Activated CD8-positive, alpha-beta T cell treated with anti-CD3 and anti-CD28 coated beads for 36 hours (primary cell): ENCODE measurements around the gene RBFOX2. TPM values are rescaled to one million over a fixed set of nuclear protein-coding genes. Genes with fewer than 3 reads are reported as not detected.

Experiments used
- ATAC-seq: fragments of 200-7000 bp; cut with Tn5 transposase; one replicate; pipeline ENCODE4 v1.10.0; 2021; ENCODE audit warnings: mild to moderate bottlenecking, moderate library complexity
- CTCF ChIA-PET: fragments of 350-600 bp; sonication (Branson Sonifier 250); formaldehyde crosslinking; loops from one replicate; lab custom pipeline; 2021; ENCODE audit warnings: antibody characterized with exemption; lab: Charles Lee
- POLR2A ChIA-PET: fragments of 350-600 bp; sonication (Branson Sonifier 250); formaldehyde crosslinking; loops from one replicate; lab custom pipeline; 2021; ENCODE audit warnings: antibody characterized with exemption; lab: Charles Lee
- DNase-seq: peaks from one replicate; pipeline ENCODE4 v3.0.0-alpha.2; 2020
- H3K27ac Mint-ChIP-seq: one replicate; pipeline ENCODE4 v1.8.0; 2021; ENCODE audit warnings: mild to moderate bottlenecking, mixed read lengths
- H3K27me3 Mint-ChIP-seq: one replicate; pipeline ENCODE4 v1.8.0; 2021; ENCODE audit warnings: mixed read lengths
- H3K36me3 Mint-ChIP-seq: one replicate; pipeline ENCODE4 v1.8.0; 2021; ENCODE audit warnings: low read depth, mixed read lengths
- H3K4me1 Mint-ChIP-seq: one replicate; pipeline ENCODE4 v1.8.0; 2021; ENCODE audit warnings: low read depth, mixed read lengths
- H3K4me3 Mint-ChIP-seq: one replicate; pipeline ENCODE4 v1.8.0; 2021; ENCODE audit warnings: mild to moderate bottlenecking, moderate library complexity, mixed read lengths
- H3K9me3 Mint-ChIP-seq: one replicate; pipeline ENCODE4 v1.8.0; 2021; ENCODE audit warnings: mixed read lengths
- intact Hi-C: fragments of 100-400 bp; cut with micrococcal nuclease; formaldehyde crosslinking; loops from one replicate; pipeline ENCODE4 v1.10.0; 2022
- total RNA-seq, 2 experiments: library from RNA; stranded (reverse); gene quantifications; one replicate each; pipeline ENCODE4 v1.2.3, GENCODE V29; 2021
- TF ChIP-seq, protein P1 (sequence below): fragments of 200-600 bp; IDR thresholded peaks from one replicate; pipeline ENCODE4 v1.8.0; 2022; ENCODE audit warnings: antibody characterized with exemption, mild to moderate bottlenecking

The RBFOX2 gene
- total RNA-seq, 2 experiments from 2014 or later: 3.1 to 3.3 TPM

DNA sequence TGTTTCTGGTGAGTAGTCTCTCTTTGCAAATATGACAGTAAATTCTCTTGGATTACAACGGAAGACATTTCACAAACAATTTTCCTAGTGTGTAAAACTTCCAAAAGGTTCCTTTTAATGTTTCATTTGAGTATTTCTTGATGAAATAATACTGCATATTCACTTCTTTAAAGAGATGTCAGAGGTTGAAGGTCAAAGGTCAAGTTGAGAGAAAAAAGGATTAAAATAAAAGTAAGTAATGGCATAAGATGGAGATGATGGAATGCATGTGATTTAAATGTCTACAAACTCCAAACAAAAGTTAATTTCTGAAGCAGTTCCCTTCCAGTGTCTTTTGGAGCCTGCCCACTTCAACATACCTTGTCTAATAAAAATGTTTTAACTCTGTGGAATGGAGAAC lies 270.2 kb downstream of the RBFOX2 start:
- ChIA-PET CTCF (no interaction called here), POLR2A (no interaction called here)
- intact Hi-C loops: no loop called here

DNA sequence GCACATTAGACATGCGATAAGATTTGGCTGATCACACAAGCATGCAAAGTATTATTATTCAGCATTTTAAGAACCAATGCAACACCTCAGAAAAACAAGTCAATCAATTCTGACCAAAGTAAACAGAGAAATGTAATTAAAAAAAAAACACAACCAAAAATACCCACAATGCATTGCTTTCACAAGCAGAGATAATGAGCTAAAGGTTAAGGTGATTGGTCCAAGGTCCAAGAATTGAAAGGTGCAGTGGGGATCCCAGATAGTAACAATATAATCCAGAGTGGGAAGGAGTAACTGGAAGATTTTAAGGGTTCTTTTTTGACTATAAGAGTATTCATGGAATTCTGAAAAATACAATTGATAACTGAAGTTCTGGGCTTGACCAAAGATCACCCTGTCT lies 271.9 kb downstream of the RBFOX2 start:
- Mint-ChIP-seq H3K36me3 (no peaks in the 10 kb centered on the region), H3K4me3 (no peak overlapping the region), H3K27ac (no peak overlapping the region), H3K9me3 (no peaks in the 10 kb centered on the region), H3K27me3 (no peaks in the 10 kb centered on the region), H3K4me1 (peaks cover 18% of the 10 kb centered on the region)
- CTCF ChIA-PET: no interaction called here
- ATAC-seq (no peak), DNase-seq (no peak)
- TF ChIP-seq, protein P1, sequence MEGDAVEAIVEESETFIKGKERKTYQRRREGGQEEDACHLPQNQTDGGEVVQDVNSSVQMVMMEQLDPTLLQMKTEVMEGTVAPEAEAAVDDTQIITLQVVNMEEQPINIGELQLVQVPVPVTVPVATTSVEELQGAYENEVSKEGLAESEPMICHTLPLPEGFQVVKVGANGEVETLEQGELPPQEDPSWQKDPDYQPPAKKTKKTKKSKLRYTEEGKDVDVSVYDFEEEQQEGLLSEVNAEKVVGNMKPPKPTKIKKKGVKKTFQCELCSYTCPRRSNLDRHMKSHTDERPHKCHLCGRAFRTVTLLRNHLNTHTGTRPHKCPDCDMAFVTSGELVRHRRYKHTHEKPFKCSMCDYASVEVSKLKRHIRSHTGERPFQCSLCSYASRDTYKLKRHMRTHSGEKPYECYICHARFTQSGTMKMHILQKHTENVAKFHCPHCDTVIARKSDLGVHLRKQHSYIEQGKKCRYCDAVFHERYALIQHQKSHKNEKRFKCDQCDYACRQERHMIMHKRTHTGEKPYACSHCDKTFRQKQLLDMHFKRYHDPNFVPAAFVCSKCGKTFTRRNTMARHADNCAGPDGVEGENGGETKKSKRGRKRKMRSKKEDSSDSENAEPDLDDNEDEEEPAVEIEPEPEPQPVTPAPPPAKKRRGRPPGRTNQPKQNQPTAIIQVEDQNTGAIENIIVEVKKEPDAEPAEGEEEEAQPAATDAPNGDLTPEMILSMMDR: no peak
- intact Hi-C loops: no loop called here
- POLR2A ChIA-PET: no interaction called here

More for the DNA sequence above, 270.2 kb downstream of the RBFOX2 start:
- H3K4me3 Mint-ChIP-seq: no peak overlapping the region
- H3K27ac Mint-ChIP-seq: no peak overlapping the region
- H3K9me3 Mint-ChIP-seq: no peaks in the 10 kb centered on the region
- H3K4me1 Mint-ChIP-seq: peaks cover 14% of the 10 kb centered on the region
- ATAC-seq (no peak), DNase-seq (no peak)
- no peaks in the 10 kb centered on the region for H3K36me3 Mint-ChIP-seq
- TF ChIP-seq, protein P1: no peak
- no peaks in the 10 kb centered on the region for H3K27me3 Mint-ChIP-seq

DNA sequence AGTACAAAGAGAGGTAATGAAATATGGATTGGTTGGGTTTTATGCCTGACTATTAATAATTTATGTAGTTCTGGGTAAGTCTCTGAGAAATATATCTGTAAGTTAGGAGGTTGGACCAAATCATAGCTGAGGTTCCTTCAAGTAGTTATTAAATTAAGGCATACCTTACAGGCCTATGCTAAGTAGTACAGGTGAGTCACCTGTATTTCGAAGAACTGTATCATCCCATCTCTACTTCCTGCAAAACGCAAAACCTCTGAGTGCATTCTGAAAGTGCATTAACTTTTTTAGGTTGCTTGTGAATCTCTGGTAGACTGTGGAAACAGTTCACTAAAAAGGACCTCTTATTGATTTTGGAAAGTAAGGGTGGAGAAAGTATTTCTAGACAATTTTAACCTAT lies 273.9 kb downstream of the RBFOX2 start:
- ATAC-seq (no peak), DNase-seq (no peak)
- Mint-ChIP-seq H3K4me3 (no peak overlapping the region), H3K9me3 (no peaks in the 10 kb centered on the region), H3K4me1 (peaks cover 18% of the 10 kb centered on the region), H3K27ac (no peak overlapping the region), H3K36me3 (no peaks in the 10 kb centered on the region), H3K27me3 (no peaks in the 10 kb centered on the region)
- CTCF ChIA-PET: no interaction called here
- intact Hi-C loops: no loop called here
- TF ChIP-seq, protein P1: no peak
- POLR2A ChIA-PET: no interaction called here

DNA sequence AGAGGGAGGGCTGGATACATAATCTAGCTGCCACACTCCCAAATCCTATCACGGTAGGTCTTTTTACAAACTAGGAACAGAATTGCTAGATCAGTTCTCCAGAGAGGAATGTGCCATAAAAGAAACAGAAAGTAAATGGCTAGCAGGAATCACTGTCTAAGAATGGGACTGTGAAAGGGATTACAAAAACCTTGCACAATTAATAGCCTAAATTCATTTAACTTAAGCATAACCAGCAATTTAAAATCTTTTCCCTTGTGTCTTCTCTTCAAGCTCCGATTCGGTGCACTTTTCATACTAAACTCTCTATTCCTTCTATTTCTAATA lies 275.8 kb downstream of the RBFOX2 start:
- Mint-ChIP-seq H3K4me3 (no peak overlapping the region), H3K27me3 (no peaks in the 10 kb centered on the region), H3K36me3 (no peaks in the 10 kb centered on the region), H3K27ac (no peak overlapping the region), H3K4me1 (peaks cover 9% of the 10 kb centered on the region), H3K9me3 (no peaks in the 10 kb centered on the region)
- TF ChIP-seq, protein P1: no peak
- ATAC-seq: no peak
- no peak for DNase-seq
- ChIA-PET POLR2A (no interaction called here), CTCF (no interaction called here)
- intact Hi-C loops: no loop called here

DNA sequence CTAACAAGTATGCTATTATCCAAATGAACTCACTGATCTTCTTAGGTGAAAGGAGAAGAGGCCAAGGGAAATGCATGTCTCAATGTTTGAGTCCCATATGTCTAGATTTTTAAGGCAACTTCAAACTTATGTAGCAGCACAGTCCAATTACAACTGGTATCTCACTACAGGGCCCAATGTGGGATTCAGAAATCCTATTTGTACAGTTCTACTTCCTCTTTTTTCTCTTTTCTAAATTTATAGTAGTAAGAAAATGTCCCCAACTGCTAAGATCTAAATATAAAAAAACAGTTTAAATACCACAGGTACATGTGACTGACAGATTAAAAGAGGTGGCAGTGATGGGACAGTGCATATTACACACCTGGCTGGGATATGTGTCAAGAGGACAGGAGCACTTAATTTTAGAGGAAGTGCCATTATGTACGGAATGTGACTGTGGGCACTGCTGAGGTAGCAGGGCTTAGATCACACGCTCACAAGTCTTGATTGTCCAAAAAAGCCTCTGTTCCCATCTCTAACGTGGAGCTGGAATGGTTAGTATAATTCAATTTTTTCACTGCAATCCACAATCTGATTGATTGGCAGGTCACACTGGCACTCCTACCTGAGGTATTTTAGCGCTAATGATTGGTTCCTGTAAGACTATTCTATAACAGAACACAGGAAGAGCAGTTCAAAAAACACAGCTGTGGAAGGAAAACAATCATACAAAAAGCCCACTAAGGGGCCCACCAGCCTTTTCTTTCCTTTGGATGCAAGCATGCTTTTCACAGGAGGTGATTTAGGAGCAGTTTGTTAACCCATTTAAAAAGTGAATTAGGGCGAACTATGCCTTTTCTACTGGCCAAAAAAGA lies 276.4 kb downstream of the RBFOX2 start:
- H3K27ac Mint-ChIP-seq: no peak overlapping the region
- ChIA-PET POLR2A (no interaction called here), CTCF (no interaction called here)
- TF ChIP-seq, protein P1: no peak
- intact Hi-C loops: no loop called here
- H3K4me1 Mint-ChIP-seq: peaks cover 9% of the 10 kb centered on the region
- H3K27me3 Mint-ChIP-seq: no peaks in the 10 kb centered on the region
- no peak for DNase-seq
- no peak for ATAC-seq
- no peaks in the 10 kb centered on the region for H3K9me3 Mint-ChIP-seq
- H3K36me3 Mint-ChIP-seq: no peaks in the 10 kb centered on the region
- H3K4me3 Mint-ChIP-seq: no peak overlapping the region
